ENCODE measurements around the gene DIS3.

The DIS3 gene

GRCh38 chr13:72751220-72751619 is 30.5 kb downstream of the DIS3 start:
- TF ChIP-seq CTCF (IDR thresholded peaks at IDR 0.05; ENCODE audit: insufficient read depth, low read length, missing control alignments), result no peak
- POLR2A ChIA-PET, result no interaction called here
- CTCF ChIA-PET, result no interaction called here
- H3K4me3 ChIP-seq (ENCODE audit: low read depth, low read length), result no peak overlapping the region
- no peak for DNase-seq (ENCODE audit: low read depth, low spot score)

- ChIA-PET CTCF (no interaction called here), POLR2A (no interaction called here)
- DNase-seq (ENCODE audit: low read depth, low spot score), result no peak
- H3K4me3 ChIP-seq (ENCODE audit: low read depth, low read length), result no peak overlapping the region
- no peak for TF ChIP-seq CTCF (IDR thresholded peaks at IDR 0.05; ENCODE audit: insufficient read depth, low read length, missing control alignments)
Observed at GRCh38 chr13:72745260-72745659, 36.4 kb downstream of the DIS3 start.

GRCh38 chr13:72740015-72740414 is 41.7 kb downstream of the DIS3 start:
- ChIA-PET POLR2A (no interaction called here), CTCF (no interaction called here)
- TF ChIP-seq CTCF (IDR thresholded peaks at IDR 0.05; ENCODE audit: insufficient read depth, low read length, missing control alignments), result no peak
- no peak for DNase-seq (ENCODE audit: low read depth, low spot score)
- no peak overlapping the region for H3K4me3 ChIP-seq (ENCODE audit: low read depth, low read length)

GRCh38 chr13:72737033-72737432 is 44.7 kb downstream of the DIS3 start:
- no peak for TF ChIP-seq CTCF (IDR thresholded peaks at IDR 0.05; ENCODE audit: insufficient read depth, low read length, missing control alignments)

GRCh38 chr13:72728290-72728605 is 53.5 kb downstream of the DIS3 start:
- POLR2A ChIA-PET, result no interaction called here
- DNase-seq (ENCODE audit: low read depth, low spot score), result no peak
- TF ChIP-seq CTCF (IDR thresholded peaks at IDR 0.05; ENCODE audit: insufficient read depth, low read length, missing control alignments), result no peak
- H3K4me3 ChIP-seq (ENCODE audit: low read depth, low read length), result peak overlapping the region; percentile 87
- CTCF ChIA-PET, result interaction anchor here (0.6 to 1.2 kb wide), 2 partner anchors 8 to 10 kb away, joined by 3 read pairs; no protein-coding TSS in a partner anchor

More at GRCh38 chr13:72737033-72737432, 44.7 kb downstream of the DIS3 start:
- no peak for DNase-seq (ENCODE audit: low read depth, low spot score)
- ChIA-PET POLR2A (no interaction called here), CTCF (interaction anchor here (0.8 kb wide), 1 partner anchor 9 kb away, joined by 3 read pairs; no protein-coding TSS in a partner anchor)
- no peak overlapping the region for H3K4me3 ChIP-seq (ENCODE audit: low read depth, low read length)

- ChIA-PET POLR2A (no interaction called here), CTCF (interaction anchor here (0.6 kb wide), 1 partner anchor 9 kb away, joined by 3 read pairs; no protein-coding TSS in a partner anchor)
Observed at GRCh38 chr13:72727417-72728289, 54.0 kb downstream of the DIS3 start, which contains the start of the genes BORA and MZT1. BORA (plus strand) TSS chr13:72727923; CDS start chr13:72728941, 1,018 bp downstream. MZT1 (minus strand) TSS chr13:72727629; CDS start chr13:72727602, 27 bp downstream.

More at GRCh38 chr13:72727417-72728289, 54.0 kb downstream of the DIS3 start, which contains the start of the genes BORA and MZT1:
- TF ChIP-seq CTCF (IDR thresholded peaks at IDR 0.05; ENCODE audit: insufficient read depth, low read length, missing control alignments), result no peak
- peak within 1 kb of the TSS; percentile 87 for H3K4me3 ChIP-seq (ENCODE audit: low read depth, low read length)
- DNase-seq (ENCODE audit: low read depth, low spot score), result peak; percentile 84

Measured in AG04449 (cell line).